HCT116 (cell line): ENCODE data around the gene MBOAT7. TPM values are rescaled to one million over a fixed set of nuclear protein-coding genes. Genes with fewer than 3 reads are reported as not detected.

Experiments
- ATAC-seq: fragments of 200-7000 bp; cut with Tn5 transposase; 2 replicates; pipeline ENCODE4 v1.9.1; 2020; ENCODE audit warnings: mild to moderate bottlenecking, moderate library complexity
- BruUV-seq: library from RNA; stranded (reverse); fragments of 400-500 nt; replicated peaks from 2 replicates; lab custom pipeline; 2021; lab: Mats Ljungman, UMichigan
- CTCF ChIA-PET: fragments of 300-600 bp; sonication (Branson Sonifier 250); formaldehyde crosslinking; loops from one replicate; lab custom pipeline; 2021; ENCODE audit warnings: antibody characterized with exemption; lab: Charles Lee
- POLR2A ChIA-PET: fragments of 300-600, 350-600 bp; sonication (Branson Sonifier 250); formaldehyde crosslinking; loops from one replicate; lab custom pipeline; 2021; ENCODE audit warnings: antibody characterized with exemption; lab: Charles Lee
- RAD21 ChIA-PET, 2 experiments: fragments of 300-600 bp; sonication (Branson Sonifier 250); formaldehyde crosslinking; loops; one replicate each; lab custom pipeline; 2023; ENCODE audit warnings: low total read pairs in 2 of 2; ENCODE audit not compliant: uncharacterized antibody in 2 of 2, unreplicated experiment in 2 of 2, low non-redundant PET in 1 of 2; lab: Charles Lee
- DNase-seq: peaks from one replicate; pipeline ENCODE4 v3.0.0-alpha.2; 2010; ENCODE audit warnings: low read depth, low spot score
- H2AFZ ChIP-seq: fragments of 200-600 bp; shearing (Covaris generic), sonication (generic); 2 replicates; pipeline ENCODE4 v1.6.1; 2017; ENCODE audit warnings: low read depth, mixed run types, mixed read lengths, antibody characterized with exemption, low read length; ENCODE audit not compliant: poor library complexity, severe bottlenecking
- H3K27ac ChIP-seq: 2 replicates; pipeline ENCODE4 v1.5.1; 2012; ENCODE audit warnings: low read depth, low read length
- H3K27me3 ChIP-seq: fragments of 200-600 bp; sonication (generic); 2 replicates; pipeline ENCODE4 v1.6.1; 2016; ENCODE audit warnings: mixed run types, low read length, mixed read lengths; ENCODE audit not compliant: insufficient read depth
- H3K36me3 ChIP-seq, 2 experiments: fragments of 200-500 bp in 1 of 2; fragments of 200-600 bp in 1 of 2; sonication (Bioruptor generic) in 1 of 2; sonication (generic) in 1 of 2; 2 replicates each; pipeline versions ENCODE4 v1.5.1 to v1.6.1; 2014 to 2016; ENCODE audit warnings: low read length in 2 of 2, inconsistent platforms in 1 of 2, mixed read lengths in 1 of 2, mixed run types in 1 of 2; ENCODE audit not compliant: insufficient read depth in 2 of 2, control insufficient read depth in 1 of 2
- H3K4me1 ChIP-seq, 2 experiments: fragments of 200-600 bp in 1 of 2; sonication (generic) in 1 of 2; 2 replicates each; pipeline versions ENCODE4 v1.5.1 to v1.6.1; 2012 to 2017; ENCODE audit warnings: low read length in 2 of 2, inconsistent platforms in 1 of 2, mild to moderate bottlenecking in 1 of 2, mixed read lengths in 1 of 2, mixed run types in 1 of 2, moderate library complexity in 1 of 2; ENCODE audit not compliant: insufficient read depth in 2 of 2, control insufficient read depth in 1 of 2
- H3K4me2 ChIP-seq: fragments of 200-600 bp; sonication (generic); 2 replicates; pipeline ENCODE4 v1.6.1; 2017; ENCODE audit warnings: mixed run types, low read length, mixed read lengths
- H3K4me3 ChIP-seq, 2 experiments: fragments of 200-600 bp in 1 of 2; sonication (generic) in 1 of 2; replicated peaks in 1 of 2; 2 replicates each; pipeline ENCODE4 v1.5.1; 2011 to 2016; ENCODE audit warnings: low read length in 2 of 2, control low read depth in 1 of 2, low read depth in 1 of 2, mild to moderate bottlenecking in 1 of 2, mixed read lengths in 1 of 2, mixed run types in 1 of 2
- H3K79me2 ChIP-seq: fragments of 200-600 bp; sonication (generic); 2 replicates; pipeline ENCODE4 v1.6.1; 2017; ENCODE audit warnings: mild to moderate bottlenecking, mixed run types, low read length, moderate library complexity, mixed read lengths; ENCODE audit not compliant: insufficient read depth
- H3K9ac ChIP-seq: fragments of 200-600 bp; sonication (generic); 2 replicates; pipeline ENCODE4 v1.6.1; 2016; ENCODE audit warnings: low read length, mixed read lengths
- H3K9me2 ChIP-seq: fragments of 200-600 bp; sonication (generic), shearing (Covaris generic); 2 replicates; pipeline ENCODE4 v1.6.1; 2017; ENCODE audit warnings: mixed run types, mild to moderate bottlenecking, moderate library complexity; ENCODE audit not compliant: insufficient read depth
- H3K9me3 ChIP-seq, 2 experiments: fragments of 200-500 bp in 1 of 2; fragments of 200-600 bp in 1 of 2; sonication (Bioruptor generic) in 1 of 2; sonication (generic) in 1 of 2; 2 replicates each; pipeline ENCODE4 v1.6.1; 2014 to 2017; ENCODE audit warnings: low read length in 2 of 2, mixed read lengths in 2 of 2, inconsistent platforms in 1 of 2, low read depth in 1 of 2, mild to moderate bottlenecking in 1 of 2, mixed run types in 1 of 2, moderate library complexity in 1 of 2; ENCODE audit not compliant: control insufficient read depth in 1 of 2, insufficient read depth in 1 of 2
- H4K20me1 ChIP-seq: fragments of 200-600 bp; sonication (generic), shearing (Covaris generic); 2 replicates; pipeline ENCODE4 v1.6.1; 2017; ENCODE audit warnings: mixed run types, mild to moderate bottlenecking, moderate library complexity; ENCODE audit not compliant: insufficient read depth
- EZH2phosphoT487 ChIP-seq: fragments of 200-600 bp; IDR thresholded peaks from 2 replicates; pipeline ENCODE4 v1.6.1; 2018; ENCODE audit warnings: antibody characterized with exemption, borderline replicate concordance
- JUND ChIP-seq: IDR thresholded peaks from 2 replicates; pipeline ENCODE4 v1.6.1; 2012
- POLR2A ChIP-seq: IDR thresholded peaks from 2 replicates; pipeline ENCODE4 v1.7.0; 2011; ENCODE audit warnings: borderline replicate concordance; ENCODE audit not compliant: insufficient read depth, insufficient read length; ENCODE audit errors: extremely low read depth
- SP1 ChIP-seq: IDR thresholded peaks from 2 replicates; pipeline ENCODE4 v1.6.1; 2012; ENCODE audit warnings: low read depth
- ZBTB33 ChIP-seq: IDR thresholded peaks from 2 replicates; pipeline ENCODE4 v1.6.1; 2011; ENCODE audit warnings: mild to moderate bottlenecking, low read length, moderate library complexity; ENCODE audit not compliant: insufficient replicate concordance; ENCODE audit errors: extremely low read depth
- ZFX ChIP-seq: fragments of 450-650 bp; IDR thresholded peaks from 2 replicates; pipeline ENCODE4 v1.6.1; 2017
- ZNF274 ChIP-seq: fragments of 200-500 bp; sonication (Bioruptor generic); IDR thresholded peaks from 2 replicates; pipeline ENCODE4 v1.6.1; 2014; ENCODE audit warnings: mild to moderate bottlenecking, low read depth, low read length, inconsistent platforms
- intact Hi-C: fragments of 100-400 bp; cut with micrococcal nuclease; formaldehyde crosslinking; loops from 2 replicates; pipeline ENCODE4 v1.10.0; 2022
- total RNA-seq: library from RNA; stranded (reverse); gene quantifications from one replicate; pipeline ENCODE4 v1.2.1, GENCODE V29; 2021; ENCODE audit not compliant: unreplicated experiment

The MBOAT7 gene
- total RNA-seq, 1 experiment from 2014 or later: 113 TPM

DNA sequence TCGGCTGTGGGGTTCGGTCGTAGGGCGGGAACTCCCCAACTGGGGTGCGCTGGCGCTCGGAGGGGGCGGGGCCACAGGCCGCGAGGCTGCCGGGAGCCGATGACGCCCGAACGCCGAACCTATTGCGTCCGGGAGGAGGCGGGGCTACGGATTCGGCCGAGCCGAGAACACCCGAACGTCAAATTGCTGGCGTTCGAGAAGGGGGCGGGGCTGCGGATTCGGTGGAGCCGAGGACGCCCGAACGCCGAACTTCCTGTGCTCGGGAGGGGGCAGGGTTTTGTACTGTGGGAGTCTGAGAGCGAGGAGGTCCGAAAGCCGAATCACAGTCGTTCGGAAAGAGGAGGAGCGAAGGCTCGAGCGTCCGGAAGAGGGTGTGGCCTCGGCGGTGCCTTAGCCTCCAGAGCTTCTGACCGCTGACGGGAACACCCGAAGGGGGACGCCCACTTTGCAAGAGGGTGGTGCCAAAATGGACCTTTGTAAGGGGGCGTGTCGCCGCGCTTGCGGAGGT lies 1.2 kb upstream of the MBOAT7 start:
- Histone ChIP-seq H3K4me1 (peaks cover 13 to 21% of the 10 kb centered on the region in 2 experiments), H3K79me2 (peaks cover 44% of the 10 kb centered on the region), H3K27ac (peak overlapping the region; percentile 100), H3K4me2 (peak overlapping the region; percentile 99), H2AFZ (no peak overlapping the region), H3K9me3 (no peaks in the 10 kb centered on the region), H3K36me3 (peaks cover 10 to 23% of the 10 kb centered on the region in 2 experiments), H3K9me2 (no peaks in the 10 kb centered on the region), H3K4me3 (peak overlapping the region; percentile 80 to 91), H3K27me3 (no peaks in the 10 kb centered on the region), H4K20me1 (no peaks in the 10 kb centered on the region), H3K9ac (peak overlapping the region; percentile 92)
- ATAC-seq (peak; percentile 66), DNase-seq (peak; percentile 98)
- no peak for TF ChIP-seq ZFX
- TF ChIP-seq ZNF274: no peak
- TF ChIP-seq EZH2phosphoT487: no peak
- peak; percentile 28; the same call in 1 of the 2 replicates for TF ChIP-seq SP1
- no peak for TF ChIP-seq ZBTB33
- TF ChIP-seq POLR2A: peak; percentile 9
- no peak for TF ChIP-seq JUND
- no TSS peak for BruUV-seq
- ChIA-PET POLR2A (interaction anchor here (0.6 to 7.0 kb wide), 7 partner anchors 11 to 161 kb away, joined by 3 to 126 read pairs (median 9); partner anchors contain the start of genes LENG1, RPS9 and TMC4), CTCF (interaction anchor here (0.7 to 2.1 kb wide), 5 partner anchors 17 to 76 kb away, joined by 3 to 22 read pairs (median 5); partner anchors contain the start of gene TMC4), RAD21 (no interaction called here)
- intact Hi-C loops: loop anchor here (1.0 kb wide), 1 partner anchor 10 kb away; the partner anchor contains the start of gene RPS9
